GM21786 (cell line): ENCODE data around the gene OR2AG1.

Experiments used
- ATAC-seq: cut with Tn5 transposase; IDR thresholded peaks from one replicate; pipeline ENCODE4 v1.9.1; 2021; ENCODE audit not compliant: unreplicated experiment

The OR2AG1 gene, protein sequence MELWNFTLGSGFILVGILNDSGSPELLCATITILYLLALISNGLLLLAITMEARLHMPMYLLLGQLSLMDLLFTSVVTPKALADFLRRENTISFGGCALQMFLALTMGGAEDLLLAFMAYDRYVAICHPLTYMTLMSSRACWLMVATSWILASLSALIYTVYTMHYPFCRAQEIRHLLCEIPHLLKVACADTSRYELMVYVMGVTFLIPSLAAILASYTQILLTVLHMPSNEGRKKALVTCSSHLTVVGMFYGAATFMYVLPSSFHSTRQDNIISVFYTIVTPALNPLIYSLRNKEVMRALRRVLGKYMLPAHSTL

GRCh38 chr11:6782720-6783119 is at the start of gene OR2AG1:
TSS of gene OR2AG1 (plus strand) at chr11:6783020. CDS start at chr11:6785038, 2,018 bp downstream.
- no peak for ATAC-seq

- no peak for ATAC-seq
These were observed 49.2 kb upstream of the OR2AG1 start for GRCh38 chr11:6733326-6734275.

DNA sequence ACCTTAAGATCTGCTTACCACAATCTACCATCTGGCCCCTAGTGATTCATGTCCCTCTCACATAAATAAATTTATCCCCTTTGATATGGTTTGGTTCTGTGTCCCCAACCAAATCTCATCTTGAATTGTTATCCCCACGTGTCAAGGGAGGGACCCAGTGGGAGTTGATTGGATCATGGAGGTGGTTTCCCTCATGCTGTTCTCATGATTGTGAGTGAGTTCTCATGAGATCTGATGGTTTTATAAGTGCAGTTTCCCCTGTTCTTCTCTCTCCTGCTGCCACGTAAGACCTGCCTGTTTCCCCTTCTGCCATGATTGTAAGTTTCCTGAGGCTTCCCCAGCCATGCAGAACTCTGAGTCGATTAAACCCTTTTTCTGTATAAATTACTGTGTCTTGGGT is 48.2 kb upstream of the OR2AG1 start:
- no peak for ATAC-seq

GRCh38 chr11:6735306-6735705 is 47.5 kb upstream of the OR2AG1 start:
- ATAC-seq = no peak

DNA sequence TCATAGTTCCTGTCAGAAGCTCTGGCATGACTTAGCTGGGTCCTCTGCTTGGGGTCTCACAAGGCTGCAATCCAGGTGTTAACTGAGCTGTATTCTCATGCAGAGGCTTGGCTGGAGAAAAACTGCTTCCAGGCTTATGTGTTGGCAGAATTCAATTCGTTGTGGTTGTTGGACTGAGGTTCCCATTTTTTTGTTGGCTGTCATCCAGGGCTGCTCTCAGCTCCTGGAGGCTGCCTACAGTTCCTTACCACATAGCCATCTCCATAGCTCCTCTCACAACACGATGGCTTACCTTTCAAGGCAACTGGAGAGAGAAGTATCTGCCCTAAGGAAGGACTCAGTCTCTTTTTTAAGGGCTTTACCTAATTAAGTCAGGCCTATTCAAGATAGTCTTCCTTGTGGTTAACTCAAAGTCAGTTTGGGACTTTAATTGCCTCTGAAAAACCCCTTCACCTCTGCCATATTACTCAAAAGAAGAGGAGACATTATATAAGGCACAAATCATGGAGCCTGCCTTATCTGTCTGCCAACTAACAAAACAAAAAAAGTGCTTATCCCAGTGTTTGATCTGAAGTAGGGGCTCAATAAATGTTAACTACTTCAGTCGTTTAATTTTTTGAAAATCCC is 46.2 kb upstream of the OR2AG1 start:
- no peak for ATAC-seq

DNA sequence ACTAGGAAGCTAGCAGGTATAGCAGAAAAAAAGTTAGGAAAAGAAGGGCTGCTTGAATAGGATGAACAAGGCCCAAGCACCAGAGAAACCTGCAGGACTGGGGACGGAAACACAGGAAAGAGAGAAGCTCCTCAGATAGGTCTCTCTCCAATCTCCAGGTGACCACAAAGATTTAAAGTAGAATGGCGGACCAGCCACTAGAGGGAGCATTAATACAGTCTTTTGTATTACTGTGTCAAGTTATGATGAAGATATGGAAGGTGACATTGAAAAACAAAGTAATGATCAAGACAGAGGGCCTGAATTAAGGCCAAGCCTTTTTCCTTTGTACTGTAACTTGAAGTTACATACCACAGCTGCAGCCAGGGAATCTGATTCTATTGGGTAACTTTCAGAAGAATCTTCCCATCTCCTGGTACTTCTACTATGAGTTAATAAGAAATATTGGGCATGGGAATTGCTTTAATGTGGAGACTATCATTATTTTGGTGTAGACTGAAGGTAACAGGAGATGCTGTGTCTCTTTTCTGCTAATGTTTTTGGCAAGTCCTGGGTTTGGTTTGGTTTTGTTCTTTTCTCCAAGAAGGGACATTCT is 44.9 kb upstream of the OR2AG1 start:
- ATAC-seq = peak; percentile 78

- ATAC-seq = no peak
These were observed 44.2 kb upstream of the OR2AG1 start for GRCh38 chr11:6738590-6738989.

DNA sequence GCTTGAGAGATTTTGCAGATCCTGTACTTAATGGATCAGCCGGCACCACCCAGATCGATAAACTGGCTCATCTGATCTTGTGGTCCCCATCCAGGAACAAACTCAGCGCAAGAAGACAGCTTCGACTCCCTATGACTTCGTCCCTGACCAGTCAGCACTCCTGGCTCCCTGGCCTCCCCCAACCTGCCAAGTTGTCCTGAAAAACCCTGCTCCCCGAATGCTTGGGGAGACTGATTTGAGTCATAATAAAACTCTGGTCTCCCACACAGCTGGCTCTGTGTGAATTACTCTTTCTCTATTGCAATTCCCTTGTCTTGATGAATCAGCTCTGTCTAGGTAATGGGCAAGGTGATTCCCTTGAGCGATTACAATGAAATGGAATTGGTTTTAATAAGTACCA is 40.6 kb upstream of the OR2AG1 start:
- no peak for ATAC-seq

DNA sequence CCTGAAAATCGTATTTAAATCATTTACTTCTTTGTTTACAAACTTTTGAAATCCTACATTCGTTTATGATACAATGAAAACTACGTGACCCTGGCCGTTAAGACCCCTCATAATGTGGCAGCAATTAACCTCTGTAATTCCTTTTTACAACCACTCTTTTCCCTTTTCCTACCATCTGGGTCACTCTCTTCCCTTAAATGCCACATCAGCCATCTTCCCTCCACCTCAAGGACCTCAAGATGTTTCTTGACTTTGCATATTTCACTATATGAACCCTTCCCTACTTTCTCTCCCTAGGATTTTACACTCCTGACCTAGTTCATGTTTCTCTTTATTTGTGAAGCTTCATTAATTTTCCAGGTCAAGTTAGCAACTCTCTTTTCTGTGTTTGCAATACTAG is 37.8 kb upstream of the OR2AG1 start:
- no peak for ATAC-seq

DNA sequence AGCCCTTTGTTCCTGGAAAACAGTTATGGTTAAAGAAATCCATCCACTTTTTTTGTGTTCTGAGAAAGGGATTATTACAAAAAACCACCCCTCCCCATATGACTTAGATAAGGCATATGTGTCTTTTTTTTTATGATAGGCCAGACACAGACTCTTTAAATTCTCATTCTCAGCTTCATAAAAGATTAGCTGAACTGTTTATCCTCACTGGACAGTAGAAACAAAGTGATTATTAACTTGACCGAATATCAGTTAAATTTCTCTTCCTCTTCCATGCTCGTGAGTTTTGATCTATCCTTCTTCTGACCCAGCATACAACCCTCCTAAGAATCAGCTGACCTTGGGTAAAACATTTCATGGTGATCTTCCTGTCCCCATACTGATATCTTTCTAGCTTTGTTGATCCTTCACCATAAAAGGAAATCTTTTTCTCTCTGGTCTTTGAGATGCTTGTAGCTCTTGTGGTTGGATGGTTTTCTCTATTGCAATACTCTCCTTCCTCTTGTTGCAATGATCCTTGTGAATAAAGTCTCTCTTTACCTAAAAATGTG is 37.3 kb upstream of the OR2AG1 start:
- peak; percentile 57 for ATAC-seq

DNA sequence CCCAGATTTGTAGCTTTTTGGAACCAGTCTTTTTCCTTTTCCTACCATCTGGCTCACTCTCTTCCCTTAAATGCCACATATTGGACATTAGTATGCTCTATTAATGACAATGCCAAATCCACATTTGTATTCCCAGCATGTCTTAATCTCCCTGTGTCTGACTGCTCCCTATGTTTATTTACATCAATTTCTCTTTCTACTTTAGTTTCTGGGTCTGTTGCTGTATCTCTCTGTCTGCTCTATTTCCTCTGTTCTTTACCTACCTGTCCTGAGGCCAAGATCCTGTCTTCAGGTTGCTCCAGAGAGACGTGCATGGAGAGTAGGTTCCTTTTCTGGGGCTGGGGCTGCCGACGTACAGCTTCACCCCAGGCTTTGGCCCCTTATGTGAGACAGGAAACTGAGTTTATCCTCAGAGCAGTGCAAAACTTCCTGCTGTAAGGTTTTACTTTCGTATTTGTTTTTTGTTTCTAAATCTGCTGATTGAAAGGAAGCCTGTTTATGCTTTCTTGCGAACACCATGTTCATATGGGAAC is 36.7 kb upstream of the OR2AG1 start:
- peak; percentile 86 for ATAC-seq

DNA sequence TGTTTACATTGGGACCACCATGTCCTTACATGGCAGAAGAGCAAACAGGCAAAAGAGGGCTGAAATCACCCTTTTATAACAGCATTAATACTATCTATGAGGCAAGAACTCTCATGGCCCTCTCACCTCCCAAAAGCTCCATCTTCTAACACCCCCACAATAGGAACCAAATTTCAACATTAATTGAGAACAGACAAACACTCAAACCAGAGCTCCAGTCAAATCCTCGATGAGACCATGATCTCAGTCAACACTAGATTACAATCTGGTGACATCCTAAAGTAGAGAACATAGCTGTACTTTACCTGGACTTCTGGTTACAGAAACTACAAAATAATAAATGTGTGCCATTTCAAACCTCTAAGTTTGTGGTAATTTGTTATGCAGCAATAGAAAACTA is 36.2 kb upstream of the OR2AG1 start:
- no peak for ATAC-seq

DNA sequence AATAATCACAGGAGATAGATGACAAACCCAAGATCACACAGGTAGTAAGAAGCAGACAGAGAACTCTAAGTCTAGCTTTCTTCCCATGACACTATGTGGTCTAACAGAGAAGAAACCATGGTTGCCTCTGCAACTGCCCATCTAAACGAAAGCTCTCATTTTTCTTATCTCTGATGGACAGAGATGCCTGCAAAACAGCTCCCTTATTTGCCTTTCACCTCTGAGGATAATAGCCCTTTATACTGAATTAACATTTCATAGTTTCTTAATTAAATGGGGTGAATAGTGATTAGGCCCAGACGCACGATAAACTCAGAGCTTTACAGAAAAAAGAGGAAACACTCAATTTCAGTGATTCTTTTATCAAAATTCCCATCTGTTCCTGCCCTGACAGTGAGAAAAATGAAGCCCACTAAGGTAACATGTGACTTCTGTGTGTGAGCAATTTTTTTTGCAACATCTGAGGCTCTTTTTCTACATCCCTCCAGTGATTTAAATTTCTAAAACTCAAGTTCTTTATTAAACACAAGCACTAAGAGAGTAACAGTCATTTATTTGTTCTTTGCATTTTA is 35.6 kb upstream of the OR2AG1 start:
- no peak for ATAC-seq

DNA sequence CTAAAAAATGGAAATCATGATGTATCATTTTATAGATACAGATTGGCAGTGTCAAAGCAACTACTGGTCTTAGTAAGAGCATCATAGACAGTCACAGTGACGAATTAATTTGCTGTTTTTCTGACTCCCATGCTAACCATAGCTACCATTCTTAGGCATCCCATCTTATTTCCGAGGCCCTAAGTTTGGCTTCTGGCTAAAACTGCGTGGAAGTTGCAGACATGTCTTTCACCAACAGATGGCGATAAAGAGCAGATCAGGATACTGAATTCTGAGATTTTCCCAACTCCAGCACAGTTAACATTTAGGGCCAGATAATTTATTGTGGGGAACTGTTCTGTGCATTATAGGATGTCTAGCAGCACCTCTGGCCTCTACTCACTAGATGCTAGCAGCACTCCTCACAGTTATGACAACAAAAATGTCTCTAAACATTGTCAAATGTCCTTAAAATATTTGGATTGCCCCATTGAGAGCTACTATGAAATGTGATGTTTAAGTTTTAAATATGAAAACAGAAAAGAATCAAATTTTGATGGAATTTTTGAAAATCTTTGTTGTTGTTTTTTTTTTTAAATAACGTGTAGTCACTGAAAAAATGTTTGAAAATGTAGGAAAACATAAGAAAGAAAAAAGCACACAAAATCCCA is 27.4 kb upstream of the OR2AG1 start:
- ATAC-seq = no peak

DNA sequence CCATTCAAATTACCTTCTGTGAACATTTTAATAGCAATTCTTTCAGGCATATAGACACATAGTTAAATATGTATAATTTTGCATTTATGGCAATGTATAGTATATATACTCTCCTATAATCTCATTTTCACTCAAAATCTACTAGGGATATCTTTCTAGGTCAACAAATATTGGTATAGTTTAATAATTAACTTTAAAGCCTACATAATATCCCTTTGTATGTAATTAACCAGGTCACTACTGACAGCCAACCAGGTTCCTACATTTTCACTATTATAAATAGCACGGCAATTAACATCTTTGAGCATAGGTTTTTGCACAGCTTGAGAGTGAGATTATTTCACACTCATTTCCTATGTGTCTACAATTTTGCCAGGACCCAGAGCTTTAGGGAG is 26.9 kb upstream of the OR2AG1 start:
- ATAC-seq = no peak

DNA sequence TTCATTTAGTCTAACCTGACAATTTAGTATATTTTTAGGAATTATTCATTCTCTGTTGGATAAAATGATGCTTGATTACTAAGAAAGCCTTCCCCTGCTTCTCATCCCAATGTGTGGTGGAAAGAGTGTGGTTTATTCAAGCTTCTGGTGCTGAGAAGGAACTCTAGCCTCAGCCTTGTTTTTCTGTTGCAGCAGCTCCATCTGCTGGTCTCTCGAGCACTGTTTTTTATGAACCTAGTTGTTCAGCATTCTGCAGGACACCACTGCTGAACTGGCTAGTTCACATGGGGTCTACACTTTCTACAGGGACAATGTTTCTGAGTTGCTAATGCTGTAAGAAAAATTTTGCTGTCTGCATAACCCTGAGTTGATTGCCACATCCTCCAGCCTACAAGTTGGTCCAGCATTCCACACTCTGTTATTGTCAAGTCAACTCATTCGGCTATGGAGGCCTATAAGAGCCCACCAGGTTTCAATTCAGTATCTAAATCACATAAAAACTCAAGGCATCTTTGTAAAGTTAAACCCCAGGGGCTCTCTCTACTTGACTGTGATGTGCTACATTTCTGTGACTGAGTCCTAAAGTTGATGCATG is 25.4 kb upstream of the OR2AG1 start:
- peak; percentile 68 for ATAC-seq

- peak; percentile 92 for ATAC-seq
These were observed 10.6 kb upstream of the OR2AG1 start, which contains the start of gene OR2AG2 for GRCh38 chr11:6771926-6772893. TSS of gene OR2AG2 (minus strand) at chr11:6771976. CDS start at chr11:6768957, 3,019 bp downstream.

- ATAC-seq = no peak
These were observed 4.3 kb upstream of the OR2AG1 start for GRCh38 chr11:6778518-6778917.
